ENCODE measurements around the gene ARMC3. TPM values are rescaled to one million over a fixed set of nuclear protein-coding genes. Genes with fewer than 3 reads are reported as not detected.
A peak's percentile ranks its signal among the peaks of the same experiment; 100 is the strongest.
"Not testable (repeated sequence)": the region's sequence is repeated elsewhere in the genome, so short reads cannot be mapped to it uniquely, and the experiment has no call there.

The ARMC3 gene
- total RNA-seq, 1 experiment from 2014 or later = 0.59 TPM

DNA sequence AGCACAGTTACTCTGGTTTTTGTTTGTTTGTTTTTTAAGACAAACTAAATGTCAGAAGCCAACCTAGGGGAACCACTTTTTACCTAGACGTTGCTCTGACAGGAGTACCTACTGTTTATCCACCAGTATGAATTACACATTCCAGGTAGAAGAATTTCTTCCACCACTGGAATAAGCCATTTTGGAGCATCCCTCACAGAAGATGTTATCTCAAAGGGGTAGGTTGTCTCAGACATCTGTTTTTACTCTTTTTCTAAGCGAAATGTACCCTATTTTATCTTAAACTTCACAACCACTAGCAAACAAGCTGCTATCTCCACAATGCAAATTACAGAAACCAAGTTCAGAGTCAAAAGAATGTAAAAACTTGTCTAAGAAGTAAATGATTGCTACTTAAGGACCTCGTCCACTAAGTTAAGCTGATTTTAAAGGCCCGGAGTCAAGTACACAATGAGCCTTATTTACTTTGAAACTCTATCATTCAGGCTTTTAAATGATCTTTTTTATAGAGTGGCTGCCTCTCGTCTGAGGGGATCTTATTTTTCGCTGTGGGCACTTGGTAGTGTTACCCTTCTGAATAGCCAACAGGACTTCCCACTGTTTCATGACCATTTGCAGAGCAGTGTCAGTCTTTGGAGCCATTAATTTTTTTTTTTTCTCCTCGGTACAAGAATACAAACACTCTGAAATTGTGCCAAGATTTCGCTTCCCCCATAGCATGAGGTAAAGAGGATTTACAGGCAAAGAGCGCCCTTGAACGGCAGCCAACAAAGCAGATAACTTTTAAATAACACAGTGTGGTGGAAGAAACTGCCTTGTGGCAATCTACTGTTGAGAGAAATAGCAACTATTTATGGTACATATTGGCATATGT, 15.7 kb upstream of the ARMC3 start:
- no peaks in the 10 kb centered on the region for H3K27me3 ChIP-seq (ENCODE audit: control insufficient read depth, insufficient read depth, low read length)
- no peak overlapping the region for H3K4me3 ChIP-seq (ENCODE audit: insufficient read depth, low read depth, low read length)
- DNase-seq = no peak

DNA sequence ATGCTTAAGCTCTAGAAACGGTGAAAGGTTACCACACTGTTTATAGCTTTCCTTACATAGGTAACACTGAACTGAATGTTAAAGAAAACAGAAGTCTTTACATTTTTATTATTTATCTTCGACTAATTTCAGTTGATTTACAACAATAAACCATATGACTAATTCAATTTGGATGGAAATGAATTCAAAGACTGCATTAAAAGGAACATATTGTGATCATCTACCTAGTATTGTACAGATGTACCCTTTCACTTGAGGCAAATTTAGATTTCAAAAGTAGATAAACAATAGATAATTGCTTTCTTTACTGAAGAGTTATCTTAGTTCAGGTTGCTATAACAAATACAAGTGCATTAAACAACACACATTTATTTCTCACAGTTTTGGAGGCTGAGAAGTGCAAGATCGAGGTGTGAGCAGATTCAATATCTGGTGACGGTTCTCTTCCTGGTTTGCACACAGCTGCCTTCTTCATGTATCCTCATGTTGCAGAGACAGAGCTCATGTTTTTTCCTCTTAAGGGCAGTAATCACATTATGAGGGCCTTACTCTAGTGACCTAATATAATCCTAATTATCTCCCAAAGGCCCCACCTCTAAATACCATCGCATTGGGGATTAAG, 15.0 kb upstream of the ARMC3 start:
- H3K27me3 ChIP-seq (ENCODE audit: control insufficient read depth, insufficient read depth, low read length) = no peaks in the 10 kb centered on the region
- DNase-seq = no peak
- no peaks in the 10 kb centered on the region for H3K36me3 ChIP-seq (replicated peaks; ENCODE audit: control insufficient read depth, insufficient read depth, low read length)
- no peak overlapping the region for H3K4me3 ChIP-seq (ENCODE audit: insufficient read depth, low read depth, low read length)

More for the DNA sequence above, 15.7 kb upstream of the ARMC3 start:
- H3K36me3 ChIP-seq (replicated peaks; ENCODE audit: control insufficient read depth, insufficient read depth, low read length) = no peaks in the 10 kb centered on the region

DNA sequence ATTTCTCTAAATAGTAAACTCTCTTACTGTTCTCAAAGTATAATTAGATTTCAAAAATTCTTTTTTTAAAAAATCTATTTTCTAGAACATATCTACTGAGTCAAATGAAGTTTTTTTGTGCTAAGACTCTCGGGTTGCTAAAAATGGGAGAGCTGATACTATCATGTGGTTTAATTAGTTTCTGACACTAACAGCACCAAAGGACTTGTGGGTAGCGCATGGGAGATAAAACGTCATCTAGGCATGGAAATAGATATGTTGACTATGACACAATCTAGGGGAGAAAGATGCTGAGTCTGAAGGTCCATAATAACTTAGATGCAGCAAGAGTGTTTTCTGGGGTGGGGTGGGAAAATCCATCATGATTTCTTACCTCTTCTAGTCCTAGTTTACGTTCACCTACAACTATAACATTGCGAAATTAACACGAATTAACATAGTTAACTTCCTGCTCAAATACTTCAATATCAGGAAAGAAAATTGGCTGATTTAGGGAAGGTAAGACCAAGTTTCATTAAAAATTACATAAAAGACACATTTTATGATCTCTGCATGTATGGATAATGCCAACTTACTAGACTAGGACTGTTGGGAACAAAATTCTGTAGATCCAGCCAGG, 14.3 kb upstream of the ARMC3 start:
- Histone ChIP-seq H3K4me3 (ENCODE audit: insufficient read depth, low read depth, low read length) (no peak overlapping the region), H3K27me3 (ENCODE audit: control insufficient read depth, insufficient read depth, low read length) (no peaks in the 10 kb centered on the region), H3K36me3 (replicated peaks; ENCODE audit: control insufficient read depth, insufficient read depth, low read length) (no peaks in the 10 kb centered on the region)
- DNase-seq = no peak

DNA sequence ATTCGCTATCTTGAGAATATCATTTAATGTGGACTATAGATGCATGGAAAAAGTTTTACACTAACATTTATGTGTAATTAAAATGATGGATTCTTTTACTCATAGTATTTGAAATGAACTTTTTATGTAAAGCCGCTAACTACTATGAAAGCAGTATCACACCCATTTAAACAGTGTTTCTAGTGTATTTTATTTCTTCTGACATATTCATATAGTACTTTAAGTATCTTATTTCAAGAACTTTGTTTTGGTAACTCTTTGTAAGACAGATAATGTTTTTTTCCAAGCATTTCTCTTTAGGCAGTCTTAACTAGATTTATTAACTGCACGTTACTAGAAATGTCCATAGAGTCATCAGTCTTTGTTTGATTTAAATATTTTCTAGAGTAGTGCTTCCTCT, 12.5 kb upstream of the ARMC3 start:
- no peaks in the 10 kb centered on the region for H3K27me3 ChIP-seq (ENCODE audit: control insufficient read depth, insufficient read depth, low read length)
- DNase-seq = no peak
- H3K36me3 ChIP-seq (replicated peaks; ENCODE audit: control insufficient read depth, insufficient read depth, low read length) = no peaks in the 10 kb centered on the region
- no peak overlapping the region for H3K4me3 ChIP-seq (ENCODE audit: insufficient read depth, low read depth, low read length)

DNA sequence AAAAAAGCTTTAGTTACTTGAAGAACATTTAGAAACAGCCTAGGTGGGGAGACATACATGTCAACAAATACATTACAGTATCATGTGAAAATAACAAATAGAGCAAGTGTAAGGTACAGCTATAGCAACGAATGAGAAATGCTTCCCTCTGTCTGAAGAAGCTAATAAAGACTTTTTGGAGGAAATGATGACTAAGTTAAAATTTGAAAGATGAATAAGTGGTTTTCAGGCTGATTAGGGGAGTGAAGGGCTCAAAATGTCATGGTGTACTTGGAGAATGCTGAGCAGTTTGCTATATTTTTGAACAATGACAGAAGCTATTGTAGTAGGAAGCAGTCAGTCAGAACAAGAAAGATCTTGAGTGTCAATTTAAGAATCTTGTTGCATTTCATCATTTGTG, 2.8 kb upstream of the ARMC3 start:
- H3K27me3 ChIP-seq (ENCODE audit: control insufficient read depth, insufficient read depth, low read length) = peaks cover 16% of the 10 kb centered on the region

DNA sequence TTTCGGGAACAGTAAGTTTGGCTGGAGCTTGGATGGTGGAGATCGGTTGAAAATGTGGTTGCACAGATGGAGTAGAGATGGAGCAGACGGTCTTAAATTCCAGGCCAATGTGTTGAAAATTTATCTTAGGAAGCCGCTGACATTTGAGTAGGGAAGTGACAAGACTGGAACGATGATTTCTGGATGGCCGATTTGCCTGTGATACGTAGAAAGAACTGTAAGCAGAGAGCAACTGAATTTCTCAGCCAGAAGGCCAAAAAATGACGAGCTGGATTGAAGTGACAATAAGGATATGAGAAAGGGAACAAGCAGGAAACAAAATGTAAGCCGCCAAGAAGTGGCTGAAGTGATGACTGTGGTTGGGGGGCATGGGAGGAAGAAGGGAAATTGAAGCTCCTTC, 687 bp upstream of the ARMC3 start:
- H3K4me3 ChIP-seq (ENCODE audit: insufficient read depth, low read depth, low read length) = peak overlapping the region; percentile 50; the same call in 1 of the 2 replicates
- peaks cover 16% of the 10 kb centered on the region for H3K27me3 ChIP-seq (ENCODE audit: control insufficient read depth, insufficient read depth, low read length)
- no peak for DNase-seq
- no peaks in the 10 kb centered on the region for H3K36me3 ChIP-seq (replicated peaks; ENCODE audit: control insufficient read depth, insufficient read depth, low read length)

More for the DNA sequence above, 2.8 kb upstream of the ARMC3 start:
- DNase-seq = no peak
- no peak overlapping the region for H3K4me3 ChIP-seq (ENCODE audit: insufficient read depth, low read depth, low read length)
- H3K36me3 ChIP-seq (replicated peaks; ENCODE audit: control insufficient read depth, insufficient read depth, low read length) = no peaks in the 10 kb centered on the region

DNA sequence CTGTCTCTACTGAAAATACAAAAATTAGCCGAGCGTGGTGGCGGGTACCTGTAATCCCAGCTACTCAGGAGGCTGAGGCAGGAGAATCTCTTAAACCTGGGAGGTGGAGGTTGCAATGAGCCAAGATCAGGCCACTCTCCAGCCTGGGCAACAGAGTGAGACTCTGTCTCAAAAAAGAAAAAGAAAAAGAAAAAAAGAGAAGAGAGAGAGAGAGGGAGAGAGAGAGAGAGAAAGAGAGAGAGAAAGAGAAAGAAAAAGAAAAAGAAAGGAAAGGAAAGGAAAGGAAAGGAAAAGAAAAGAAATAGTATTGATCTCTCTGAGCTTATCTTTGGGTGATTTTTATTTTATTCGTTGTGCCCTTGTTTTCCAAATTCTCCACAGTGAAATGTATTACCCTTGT, 1.2 kb downstream of the ARMC3 start:
- peaks cover 16% of the 10 kb centered on the region for H3K27me3 ChIP-seq (ENCODE audit: control insufficient read depth, insufficient read depth, low read length)
- not testable (repeated sequence) for DNase-seq; H3K36me3 ChIP-seq (replicated peaks; ENCODE audit: control insufficient read depth, insufficient read depth, low read length); H3K4me3 ChIP-seq (ENCODE audit: insufficient read depth, low read depth, low read length)

DNA sequence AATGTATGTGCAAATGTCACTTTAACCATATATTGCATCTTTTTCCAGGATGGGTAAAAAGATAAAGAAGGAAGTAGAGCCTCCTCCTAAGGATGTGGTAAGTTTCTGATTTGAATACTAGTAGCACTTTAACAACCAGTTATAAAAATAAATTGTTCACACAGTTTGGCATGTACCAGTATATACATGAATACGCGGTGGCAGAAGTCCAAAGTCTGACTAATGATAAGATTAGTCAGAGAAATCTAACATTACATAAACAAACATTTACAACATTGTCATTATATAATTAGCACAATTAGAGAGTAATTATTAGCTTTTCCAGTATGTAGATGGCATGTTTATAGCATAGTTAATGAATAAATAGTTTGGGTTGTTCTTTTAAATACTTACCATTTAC, 4.1 kb downstream of the ARMC3 start:
- Histone ChIP-seq H3K4me3 (ENCODE audit: insufficient read depth, low read depth, low read length) (no peak overlapping the region), H3K27me3 (ENCODE audit: control insufficient read depth, insufficient read depth, low read length) (peaks cover 14% of the 10 kb centered on the region), H3K36me3 (replicated peaks; ENCODE audit: control insufficient read depth, insufficient read depth, low read length) (no peaks in the 10 kb centered on the region)
- no peak for DNase-seq

DNA sequence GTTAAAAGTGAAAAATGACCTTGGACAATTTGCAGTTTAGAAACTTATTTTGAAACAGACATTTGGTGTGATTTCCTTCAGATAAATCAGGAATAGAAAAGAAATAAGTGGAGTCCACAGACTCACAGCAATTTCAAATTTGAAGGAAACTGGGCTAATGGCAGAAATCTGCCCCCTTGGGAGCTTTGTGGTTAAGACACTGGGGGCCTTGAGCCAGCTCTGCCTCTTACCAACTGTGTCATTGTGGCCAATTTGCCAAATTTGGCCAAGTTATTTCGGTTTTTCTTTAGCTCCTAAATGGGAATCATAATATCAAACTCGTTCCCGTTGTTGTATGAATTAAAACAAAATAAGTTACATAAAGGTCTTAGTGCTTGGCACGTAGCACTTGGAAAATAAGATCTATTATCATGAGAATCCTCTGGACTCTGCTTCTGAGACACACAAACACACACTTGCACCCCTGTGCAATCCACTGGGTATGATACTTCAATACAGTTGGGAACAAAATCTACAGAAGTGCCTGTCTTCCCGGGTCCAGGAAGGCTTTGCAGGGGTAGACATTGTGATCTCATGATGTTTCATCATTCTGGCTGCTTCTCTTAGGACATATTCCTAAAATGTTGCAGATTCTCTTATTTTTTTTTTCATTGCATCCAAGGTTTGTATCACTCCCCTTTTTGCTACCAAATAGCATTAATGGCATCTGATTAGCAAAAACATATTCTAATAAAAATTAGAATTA, 4.9 kb downstream of the ARMC3 start:
- Histone ChIP-seq H3K27me3 (ENCODE audit: control insufficient read depth, insufficient read depth, low read length) (peaks cover 7% of the 10 kb centered on the region), H3K4me3 (ENCODE audit: insufficient read depth, low read depth, low read length) (no peak overlapping the region), H3K36me3 (replicated peaks; ENCODE audit: control insufficient read depth, insufficient read depth, low read length) (no peaks in the 10 kb centered on the region)
- DNase-seq = no peak

DNA sequence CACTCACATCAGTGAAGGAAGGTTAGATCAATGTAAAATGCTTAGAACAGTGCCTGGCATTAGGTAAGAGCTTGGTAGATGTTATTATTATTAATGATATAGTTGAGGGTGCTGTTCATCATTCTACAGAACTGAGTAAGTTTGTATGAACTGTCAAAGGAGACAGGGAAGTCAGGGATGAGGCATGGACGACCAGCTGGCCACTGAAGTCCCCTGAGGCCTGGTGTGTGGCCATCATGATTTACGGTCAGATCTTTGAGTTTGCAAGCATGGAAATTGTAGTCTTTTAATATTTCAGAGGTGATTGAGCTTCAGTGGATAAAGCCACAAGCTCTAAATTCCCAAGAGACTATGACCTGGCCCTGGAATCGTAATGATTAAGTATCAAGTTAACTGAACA, 6.9 kb downstream of the ARMC3 start:
- no peak for DNase-seq
- Histone ChIP-seq H3K27me3 (ENCODE audit: control insufficient read depth, insufficient read depth, low read length) (no peaks in the 10 kb centered on the region), H3K36me3 (replicated peaks; ENCODE audit: control insufficient read depth, insufficient read depth, low read length) (no peaks in the 10 kb centered on the region), H3K4me3 (ENCODE audit: insufficient read depth, low read depth, low read length) (no peak overlapping the region)

DNA sequence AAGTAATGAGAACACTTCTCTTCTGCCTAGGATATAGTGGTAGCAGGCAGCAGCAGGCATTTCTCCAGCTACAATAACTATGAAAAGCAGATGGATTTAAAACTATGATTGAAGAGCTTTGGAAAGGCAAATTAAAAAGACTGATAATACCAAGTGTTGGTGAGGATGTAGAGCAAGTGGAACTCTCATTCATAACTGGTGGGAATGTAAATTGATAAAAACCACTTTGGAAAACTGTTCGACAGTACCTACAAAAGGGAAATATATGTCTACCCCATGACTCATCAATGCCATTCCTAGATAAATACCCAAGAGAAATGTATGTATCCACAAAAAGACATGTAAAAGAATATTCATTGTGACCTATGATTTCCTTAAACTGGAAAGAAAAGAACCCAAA, 14.6 kb downstream of the ARMC3 start:
- Histone ChIP-seq H3K36me3 (replicated peaks; ENCODE audit: control insufficient read depth, insufficient read depth, low read length) (no peaks in the 10 kb centered on the region), H3K4me3 (ENCODE audit: insufficient read depth, low read depth, low read length) (no peak overlapping the region), H3K27me3 (ENCODE audit: control insufficient read depth, insufficient read depth, low read length) (no peaks in the 10 kb centered on the region)
- DNase-seq = no peak

DNA sequence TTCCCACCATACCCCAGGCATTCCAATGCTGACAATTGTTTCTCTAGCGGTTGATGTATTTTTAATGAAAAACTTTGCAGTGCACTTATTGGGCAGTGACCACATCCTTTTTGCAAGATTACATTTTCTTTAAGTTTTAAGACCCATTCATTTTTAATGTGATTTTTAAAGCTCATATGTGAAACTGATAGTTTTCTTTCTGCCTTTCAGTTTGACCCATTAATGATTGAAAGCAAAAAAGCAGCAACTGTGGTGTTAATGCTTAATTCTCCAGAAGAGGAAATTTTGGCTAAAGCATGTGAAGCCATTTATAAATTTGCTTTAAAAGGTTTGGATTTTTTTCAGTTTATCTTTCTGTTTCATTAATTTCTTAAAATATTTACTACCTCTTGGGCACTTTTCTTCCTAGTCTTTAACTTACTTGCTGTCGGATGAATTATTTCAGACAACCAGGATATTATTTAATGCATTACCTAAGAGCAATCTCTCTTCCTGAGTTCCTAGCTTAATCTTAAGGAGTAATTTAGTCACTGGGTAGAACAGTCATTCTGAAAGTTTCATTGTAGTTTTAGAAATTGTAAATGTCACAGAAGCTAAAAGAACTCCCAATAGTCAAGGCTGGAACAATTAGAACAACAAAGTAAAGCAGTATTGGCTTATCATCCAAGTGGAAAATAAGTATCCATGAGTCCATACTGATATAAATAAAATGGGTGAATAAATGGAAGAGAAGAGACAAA, 18.3 kb downstream of the ARMC3 start:
- Histone ChIP-seq H3K27me3 (ENCODE audit: control insufficient read depth, insufficient read depth, low read length) (no peaks in the 10 kb centered on the region), H3K4me3 (ENCODE audit: insufficient read depth, low read depth, low read length) (no peak overlapping the region), H3K36me3 (replicated peaks; ENCODE audit: control insufficient read depth, insufficient read depth, low read length) (no peaks in the 10 kb centered on the region)
- no peak for DNase-seq

DNA sequence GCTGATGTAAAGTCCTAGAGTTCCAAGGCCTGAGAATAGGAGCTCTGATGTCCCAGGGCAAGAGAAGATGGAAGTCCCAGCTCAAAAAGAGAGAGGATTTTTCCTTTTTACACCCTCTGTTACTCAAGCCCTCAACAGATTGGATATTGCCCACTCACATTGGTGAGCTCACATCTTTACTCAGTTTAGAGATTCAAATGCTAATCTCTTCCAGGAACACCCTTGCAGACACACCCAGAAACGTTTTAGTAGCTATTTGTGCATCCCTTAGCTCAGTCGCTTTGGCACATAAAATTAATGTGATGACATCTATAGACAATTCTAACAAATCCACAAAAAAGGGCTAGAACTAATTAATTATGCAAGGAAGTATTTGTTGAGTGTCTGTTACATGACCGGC, 27.1 kb downstream of the ARMC3 start:
- Histone ChIP-seq H3K27me3 (ENCODE audit: control insufficient read depth, insufficient read depth, low read length) (no peaks in the 10 kb centered on the region), H3K4me3 (ENCODE audit: insufficient read depth, low read depth, low read length) (no peak overlapping the region)

DNA sequence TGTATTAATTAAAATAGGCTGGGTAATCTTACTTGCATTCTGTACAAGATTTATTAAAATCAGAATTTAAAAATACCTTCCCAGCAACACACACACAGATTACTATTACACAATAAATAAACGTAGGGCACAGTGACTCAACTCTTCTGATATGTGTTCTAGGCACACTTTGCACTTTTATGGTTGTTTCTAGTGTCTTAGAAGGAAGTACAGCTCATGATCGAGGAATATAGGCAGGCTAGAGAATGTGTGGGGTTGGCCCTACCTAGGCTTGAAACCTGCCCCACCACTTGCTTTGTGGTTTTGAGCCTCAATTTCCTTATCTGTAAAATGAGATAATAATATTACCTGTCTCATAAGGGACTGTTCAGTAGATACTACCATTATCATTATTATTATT, 30.5 kb downstream of the ARMC3 start:
- Histone ChIP-seq H3K27me3 (ENCODE audit: control insufficient read depth, insufficient read depth, low read length) (no peaks in the 10 kb centered on the region), H3K4me3 (ENCODE audit: insufficient read depth, low read depth, low read length) (no peak overlapping the region), H3K36me3 (replicated peaks; ENCODE audit: control insufficient read depth, insufficient read depth, low read length) (no peaks in the 10 kb centered on the region)
- DNase-seq = no peak

More for the DNA sequence above, 27.1 kb downstream of the ARMC3 start:
- no peak for DNase-seq
- H3K36me3 ChIP-seq (replicated peaks; ENCODE audit: control insufficient read depth, insufficient read depth, low read length) = no peaks in the 10 kb centered on the region

Measured in H7 (cell line).